Left kidney (tissue), 2 donors: ENCODE results near the gene C2orf80. TPM values are rescaled to one million over a fixed set of nuclear protein-coding genes. Genes with fewer than 3 reads are reported as not detected.
"Not testable (repeated sequence)": the region's sequence is repeated elsewhere in the genome, so short reads cannot be mapped to it uniquely, and the experiment has no call there.

Source experiments
- DNase-seq: peaks from one replicate; pipeline ENCODE4 v3.0.0-alpha.2; 2013
- polyA plus RNA-seq: library from polyadenylated mRNA; unstranded; fragments of 120-200 nt; gene quantifications from one replicate; pipeline ENCODE4 v1.2.1, GENCODE V29; 2013; ENCODE audit not compliant: insufficient read length

Gene C2orf80
- polyA plus RNA-seq, 1 donor, result 0.25 TPM

DNA sequence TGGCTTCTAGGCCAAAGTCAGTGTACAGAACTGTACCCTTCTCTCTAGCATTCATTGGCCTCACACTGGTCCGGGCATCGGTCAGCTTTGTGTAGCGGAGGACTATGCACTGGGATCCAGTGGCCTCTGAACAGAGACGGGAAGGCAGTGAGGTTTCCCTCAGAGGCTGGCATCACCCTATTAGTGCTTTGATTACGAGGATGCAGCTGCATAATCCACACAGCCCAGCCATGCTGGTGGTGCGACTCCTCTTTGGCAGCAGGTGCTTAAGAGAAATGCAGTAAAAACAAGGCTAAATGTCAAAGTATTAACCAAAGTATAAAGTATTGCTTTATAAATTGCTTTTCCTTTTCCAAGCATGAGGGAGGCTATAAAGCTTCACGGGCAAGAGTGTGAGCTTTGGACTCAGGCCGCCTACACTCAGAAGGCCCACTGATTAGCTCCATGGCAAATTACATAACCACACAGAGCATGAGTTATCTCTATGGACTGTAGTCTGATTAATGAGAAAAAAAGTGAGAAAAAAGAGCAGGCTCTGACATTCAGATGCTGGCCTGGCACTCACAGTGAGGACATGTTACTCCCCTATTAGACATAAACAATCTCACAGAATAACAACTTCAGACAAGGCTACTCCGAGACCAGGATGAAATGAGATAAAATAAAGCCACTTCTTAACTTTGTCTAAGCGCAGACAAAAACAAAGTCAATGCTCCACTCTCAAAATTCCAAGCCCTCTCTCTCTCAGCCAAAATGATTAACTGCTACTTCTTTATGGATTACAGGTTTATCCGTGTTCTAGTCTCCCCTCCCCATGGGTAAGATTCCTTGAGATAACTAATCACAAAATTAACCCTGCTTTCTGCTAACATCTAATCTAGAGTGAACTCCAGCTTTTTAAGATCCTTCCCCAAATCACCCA is 53.8 kb downstream of the C2orf80 start:
- DNase-seq, result no peak

DNA sequence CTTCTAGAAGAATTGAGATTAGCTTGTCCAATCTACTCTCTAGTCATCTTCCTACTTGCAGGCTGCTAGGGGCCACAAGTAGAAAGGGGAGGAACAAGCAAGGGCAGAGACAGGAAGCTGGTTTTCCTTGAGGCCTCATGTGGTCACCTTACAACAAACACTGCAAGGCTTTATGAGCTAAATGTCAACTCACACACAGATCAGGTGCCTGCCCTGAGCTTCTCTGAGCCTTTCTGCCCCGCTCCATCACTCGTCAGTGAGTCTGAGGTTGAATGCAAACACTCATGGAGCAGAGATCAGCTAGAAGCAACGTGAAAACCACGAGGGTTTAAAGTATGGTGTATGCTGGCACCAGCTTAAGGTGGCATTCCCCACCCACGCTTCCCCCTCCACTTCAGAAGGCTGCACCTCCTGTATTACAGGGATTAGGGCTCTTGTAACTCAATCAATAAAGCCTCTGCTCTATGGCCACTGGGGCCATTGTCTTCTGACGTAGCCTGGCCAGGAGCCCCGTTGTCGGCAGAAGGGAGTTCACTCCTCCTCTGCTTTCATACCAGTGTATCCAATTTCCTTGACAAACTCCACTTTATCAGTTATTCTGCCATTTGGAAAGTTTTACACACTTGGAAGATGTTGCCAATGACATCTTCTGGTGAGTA is 54.8 kb downstream of the C2orf80 start:
- no peak for DNase-seq

DNA sequence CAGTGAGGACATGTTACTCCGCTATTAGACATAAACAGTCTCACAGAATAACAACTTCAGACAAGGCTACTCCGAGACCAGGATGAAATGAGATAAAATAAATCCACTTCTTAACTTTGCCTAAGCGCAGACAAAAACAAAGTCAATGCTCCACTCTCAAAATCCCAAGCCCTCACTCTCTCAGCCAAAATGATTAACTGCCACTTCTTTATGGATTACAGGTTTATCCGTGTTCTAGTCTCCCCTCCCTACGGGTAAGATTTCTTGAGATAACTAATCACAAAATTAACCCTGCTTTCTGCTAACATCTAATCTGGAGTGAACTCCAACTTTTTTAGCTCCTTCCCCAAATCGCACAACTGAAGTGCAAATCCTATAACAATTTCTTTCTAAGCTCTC is 59.1 kb downstream of the C2orf80 start:
- no peak for DNase-seq

DNA sequence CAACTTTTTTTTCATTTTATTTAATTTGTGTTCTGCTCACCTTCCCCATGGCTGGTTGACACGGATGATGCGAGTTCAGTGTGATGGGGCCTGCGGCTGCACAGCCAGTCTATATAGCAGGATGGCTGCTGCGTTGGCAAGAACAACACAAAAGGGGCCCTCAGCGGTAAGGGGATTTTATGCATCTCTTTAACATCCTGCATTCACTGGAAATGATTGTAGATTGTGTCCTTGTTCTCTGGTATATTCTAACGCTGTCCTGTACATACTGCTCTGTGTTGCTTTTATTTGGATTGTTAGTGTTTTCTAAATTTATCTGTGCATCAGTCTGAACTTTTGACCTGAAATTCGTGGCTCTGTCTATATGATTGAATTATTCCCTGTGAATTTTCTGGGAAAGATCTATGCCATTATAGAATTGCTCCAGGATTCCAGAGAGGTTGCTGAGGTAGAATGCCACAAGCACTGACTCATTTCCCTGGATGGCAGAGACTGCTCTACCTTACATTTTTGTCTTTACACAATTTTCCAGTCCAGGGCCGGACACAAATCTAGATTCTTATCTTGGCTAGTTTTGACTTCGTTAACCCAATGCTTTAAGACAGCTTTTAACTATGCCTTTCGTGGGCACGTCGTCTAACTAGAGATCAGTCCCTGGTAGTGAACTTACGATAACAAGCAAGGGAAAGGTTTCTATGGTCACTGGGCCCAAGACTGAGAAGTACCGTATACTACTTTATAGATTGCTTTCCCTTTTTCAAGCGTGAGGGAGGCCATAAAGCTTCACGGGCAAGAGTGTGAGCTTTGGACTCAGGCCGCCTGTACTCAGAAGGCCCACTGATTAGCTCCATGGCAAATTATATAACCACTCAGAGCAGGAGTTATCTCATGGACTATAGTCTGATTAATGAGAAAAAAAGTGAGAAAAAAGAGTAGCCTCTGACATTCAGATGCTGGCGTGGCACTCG is 59.8 kb downstream of the C2orf80 start, which contains the start of gene CRYGC:
CRYGC (minus strand) TSS at position 85 of the 968 bp plus-strand sequence; CDS start at position 49, 36 bp downstream.
- no peak for DNase-seq

DNA sequence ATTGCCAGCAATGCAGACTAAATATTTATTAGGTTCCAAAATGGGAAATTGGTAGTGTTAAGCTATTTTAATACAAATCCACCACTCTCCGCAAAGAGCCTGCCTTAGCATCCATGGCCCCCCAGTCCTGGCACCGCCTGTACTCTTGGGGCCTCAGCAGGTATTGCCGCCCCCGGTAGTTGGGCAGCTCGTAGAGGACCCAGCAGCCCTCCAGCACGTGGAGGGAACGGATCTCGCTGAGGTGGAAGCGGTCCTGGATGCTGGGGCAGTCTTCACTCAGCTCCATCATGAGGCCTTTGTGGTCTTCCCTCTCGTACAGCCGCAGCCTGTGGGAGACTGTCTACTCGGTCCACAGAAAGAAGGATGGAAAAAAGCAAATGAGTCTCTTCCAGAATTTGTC is 61.7 kb downstream of the C2orf80 start:
- no peak for DNase-seq

DNA sequence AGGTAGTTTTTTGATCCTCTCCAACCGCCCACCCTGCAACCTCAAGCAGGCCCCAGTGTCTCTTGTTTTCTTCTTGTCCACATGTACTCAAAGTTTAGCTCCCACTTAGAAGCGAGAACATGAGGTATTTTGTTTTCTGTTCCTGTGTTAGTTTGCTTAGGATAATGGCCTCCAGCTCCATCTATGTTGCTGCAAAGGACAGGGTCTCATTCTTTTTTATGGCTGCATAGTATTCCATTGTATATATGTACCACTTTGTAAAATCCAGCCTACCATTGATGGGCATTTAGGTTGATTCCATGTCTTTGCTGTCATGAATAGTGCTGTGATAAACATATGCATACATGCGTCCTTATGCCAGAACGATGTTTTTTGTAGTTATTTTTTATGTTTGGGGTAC is 62.7 kb downstream of the C2orf80 start:
- no peak for DNase-seq

DNA sequence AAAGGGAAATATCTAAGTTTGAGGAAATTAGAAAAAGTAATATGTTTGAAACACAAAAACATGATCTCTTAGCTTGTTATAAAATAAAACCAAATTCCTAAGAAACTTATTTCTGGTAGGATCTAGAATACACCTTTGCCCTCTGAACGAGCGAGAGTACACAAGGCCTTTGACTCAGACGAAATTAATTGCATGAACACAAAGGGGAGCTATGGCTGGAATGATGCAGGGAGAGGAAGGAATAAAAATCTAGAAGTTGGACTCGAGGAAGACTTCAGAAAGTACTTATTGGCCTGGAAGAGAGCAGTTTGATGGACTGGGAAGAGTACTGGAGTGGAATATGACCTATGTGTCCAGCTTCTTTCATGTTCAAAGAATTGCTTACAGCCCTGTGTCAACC is 64.6 kb downstream of the C2orf80 start:
- no peak for DNase-seq

DNA sequence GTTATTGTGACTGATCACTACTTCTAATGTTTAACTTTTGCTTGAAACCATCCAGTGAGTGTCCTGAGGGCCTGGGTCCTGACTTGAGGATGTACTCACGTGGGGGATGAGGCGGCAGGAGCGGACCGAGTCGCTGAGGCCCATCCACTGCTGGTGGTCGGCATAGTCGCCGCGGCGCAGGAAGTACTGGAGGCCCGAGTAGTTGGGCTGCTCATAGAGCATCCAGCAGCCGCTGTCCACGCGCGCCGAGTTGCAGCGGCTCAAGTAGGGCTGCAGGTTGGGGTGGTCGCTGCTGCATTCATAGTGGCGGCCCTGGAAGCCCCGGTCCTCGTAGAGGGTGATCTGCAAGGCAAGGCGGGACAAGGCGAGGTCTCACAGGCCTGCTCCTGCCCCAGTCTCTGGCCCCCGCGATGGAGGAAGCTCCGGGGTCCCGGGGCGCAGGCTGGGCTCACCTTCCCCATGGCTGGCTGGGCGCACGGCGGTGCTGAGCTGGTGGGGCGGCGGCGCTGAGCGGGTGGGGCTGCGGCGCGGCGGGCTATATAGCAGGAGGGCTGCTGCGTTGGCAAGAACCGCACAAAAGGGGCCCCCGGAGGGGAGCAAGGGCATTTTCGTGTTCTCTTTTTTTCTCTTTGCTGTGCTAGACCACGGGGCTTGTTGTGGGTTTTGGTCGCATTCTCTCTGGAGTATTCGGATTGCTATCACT is 65.7 kb downstream of the C2orf80 start, which contains the start of gene CRYGD:
CRYGD (minus strand) TSS at position 512 of the 703 bp plus-strand sequence; CDS start at position 461, 51 bp downstream.
- DNase-seq, result not testable (repeated sequence)

DNA sequence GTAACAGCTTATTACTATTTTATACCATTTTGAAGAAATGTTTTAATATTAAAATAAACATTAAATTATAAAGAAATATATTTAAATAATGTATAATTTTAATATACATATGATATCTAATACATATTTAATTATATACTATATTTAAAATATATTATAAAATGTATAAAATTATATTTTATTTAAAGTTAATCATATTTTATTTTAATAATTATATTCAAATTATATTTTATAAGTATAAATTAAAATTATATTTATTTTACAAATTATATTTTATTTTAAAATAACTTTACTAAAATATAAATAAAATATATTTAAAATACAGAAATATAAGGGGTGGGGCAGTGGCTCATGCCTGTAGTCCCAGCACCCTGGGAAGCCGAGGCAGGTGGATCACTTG is 67.6 kb downstream of the C2orf80 start:
- DNase-seq, result no peak

DNA sequence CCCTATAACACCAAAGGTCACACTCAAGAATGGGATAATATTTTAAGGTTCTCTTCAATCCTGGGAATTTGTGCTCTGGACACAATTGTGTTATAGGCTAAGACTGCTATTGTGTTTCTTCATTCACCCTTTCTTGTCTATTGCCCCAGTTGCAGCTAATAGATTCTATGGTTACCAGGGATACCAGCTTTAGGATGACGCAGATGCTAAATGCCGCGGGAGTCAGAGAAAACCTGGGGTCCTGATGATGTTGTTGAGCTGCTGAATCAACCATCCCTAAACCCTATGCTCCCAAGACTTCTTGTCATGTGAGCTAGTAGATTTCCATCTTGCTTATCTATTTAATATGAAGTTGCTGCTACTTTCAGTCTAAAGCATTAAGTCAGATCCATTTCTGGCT is 70.9 kb downstream of the C2orf80 start:
- no peak for DNase-seq

DNA sequence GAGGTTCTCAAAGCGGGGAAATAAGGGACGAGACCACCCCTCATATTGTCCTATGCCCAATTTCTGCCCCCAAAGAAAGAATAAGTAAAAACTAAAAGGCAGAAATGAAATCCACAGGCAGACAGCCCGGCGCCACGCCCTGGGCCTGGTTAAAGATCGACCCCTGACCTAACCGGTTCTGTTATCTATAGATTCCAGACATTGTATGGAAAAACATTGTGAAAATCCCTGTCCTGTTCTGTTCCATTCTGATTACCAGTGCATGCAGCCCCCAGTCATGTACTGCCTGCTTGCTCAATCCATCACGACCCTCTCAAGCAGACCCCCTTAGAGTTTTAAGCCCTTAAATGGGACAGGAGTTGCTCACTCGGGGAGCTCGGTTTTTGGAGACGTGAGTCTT is 72.4 kb downstream of the C2orf80 start:
- not testable (repeated sequence) for DNase-seq

Other genes with a start within 250 kb of the C2orf80 start
- 17.1 TPM for gene PLEKHM3, start 164.5 kb downstream of the C2orf80 start, polyA plus RNA-seq
- not detected for gene CRYGD, start 65.5 kb downstream of the C2orf80 start, polyA plus RNA-seq
- gene CRYGC, start 60.2 kb downstream of the C2orf80 start, polyA plus RNA-seq, result not detected
- gene CRYGB, start 43.9 kb downstream of the C2orf80 start, polyA plus RNA-seq, result not detected
- gene CRYGA, start 26.4 kb downstream of the C2orf80 start, polyA plus RNA-seq, result not detected
- 109 TPM for gene IDH1, start 65.0 kb upstream of the C2orf80 start, polyA plus RNA-seq
- gene PIKFYVE, start 76.2 kb upstream of the C2orf80 start, polyA plus RNA-seq, result 34.5 TPM
- 62.4 TPM for gene PTH2R, start 216.8 kb upstream of the C2orf80 start, polyA plus RNA-seq